Activated CD4-positive, alpha-beta T cell treated with anti-CD3 and anti-CD28 coated beads for 48 hours (primary cell): ENCODE data around the gene TIGD6.
"Not testable (repeated sequence)": the region's sequence is repeated elsewhere in the genome, so short reads cannot be mapped to it uniquely, and the experiment has no call there.

ENCODE experiments used
- DNase-seq: peaks from one replicate; pipeline ENCODE4 v3.0.0-alpha.2; 2020

TIGD6 gene

GRCh38 chr5:150000256-150000989 lies at the start of gene TIGD6, which contains the start of gene HMGXB3:
TIGD6 (minus strand) TSS chr5:150000654; CDS start chr5:149996348, 4,306 bp downstream.
HMGXB3 (plus strand) TSS chr5:150000739; CDS start chr5:150004853, 4,114 bp downstream.
- peak; percentile 93 for DNase-seq

- no peak for DNase-seq
Observed at GRCh38 chr5:150046031-150046430, 45.6 kb upstream of the TIGD6 start.

- no peak for DNase-seq
Observed at GRCh38 chr5:150045549-150045948, 45.1 kb upstream of the TIGD6 start.

DNA sequence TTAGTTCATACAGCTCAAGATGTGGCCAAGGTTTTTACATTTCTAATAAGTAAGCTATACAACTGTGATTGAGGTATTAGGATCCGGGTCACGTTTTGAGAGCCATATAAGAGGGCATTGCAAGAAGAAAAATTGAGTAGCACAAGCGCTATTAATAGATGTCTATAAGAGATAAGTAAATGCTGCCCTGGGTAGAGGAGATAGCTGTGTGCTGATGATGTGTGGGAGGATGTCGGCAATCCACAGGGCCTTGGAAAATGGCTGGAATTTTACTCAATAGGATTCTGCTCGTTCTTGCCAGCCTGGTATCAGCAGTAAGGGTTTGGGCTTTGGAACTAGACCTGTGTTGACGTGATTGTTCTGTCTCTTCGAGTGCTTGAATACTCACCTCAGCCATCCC lies 44.3 kb upstream of the TIGD6 start:
- DNase-seq = no peak

GRCh38 chr5:150044329-150044681 lies 43.9 kb upstream of the TIGD6 start:
- DNase-seq = no peak

DNA sequence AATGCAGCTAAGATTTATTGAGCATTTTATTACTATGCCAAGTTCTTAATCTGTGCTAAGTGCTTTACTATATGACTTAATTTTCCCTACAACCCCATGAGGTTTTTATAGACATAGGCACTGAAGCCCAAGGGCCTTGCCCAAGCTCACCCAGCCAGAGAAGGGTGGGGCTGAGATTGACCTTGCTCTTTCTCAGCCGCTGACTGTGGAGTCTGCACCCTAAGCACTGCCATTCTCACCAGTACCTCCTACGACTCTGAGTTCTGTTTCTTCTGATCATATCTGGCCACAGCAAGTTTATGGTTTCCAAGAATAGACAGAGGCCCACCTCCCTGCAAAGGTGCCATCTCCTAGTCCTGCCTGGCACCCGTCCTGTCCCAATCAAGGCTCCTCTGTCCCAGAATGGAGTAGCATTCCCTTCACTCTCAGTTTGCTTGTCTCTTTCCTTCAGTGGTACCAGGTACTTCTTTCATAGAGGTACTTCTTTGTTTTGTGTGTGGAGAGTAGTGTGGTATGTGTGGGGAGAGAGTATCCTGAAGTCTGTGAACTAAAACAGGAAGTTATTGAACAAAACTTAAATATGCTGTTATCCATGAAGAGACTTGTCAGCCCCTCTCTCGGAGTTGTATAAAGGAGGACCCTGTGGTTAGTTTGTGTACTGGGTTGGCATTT lies 43.3 kb upstream of the TIGD6 start:
- DNase-seq = no peak

- DNase-seq = no peak
Observed at GRCh38 chr5:150042459-150042858, 42.0 kb upstream of the TIGD6 start.

DNA sequence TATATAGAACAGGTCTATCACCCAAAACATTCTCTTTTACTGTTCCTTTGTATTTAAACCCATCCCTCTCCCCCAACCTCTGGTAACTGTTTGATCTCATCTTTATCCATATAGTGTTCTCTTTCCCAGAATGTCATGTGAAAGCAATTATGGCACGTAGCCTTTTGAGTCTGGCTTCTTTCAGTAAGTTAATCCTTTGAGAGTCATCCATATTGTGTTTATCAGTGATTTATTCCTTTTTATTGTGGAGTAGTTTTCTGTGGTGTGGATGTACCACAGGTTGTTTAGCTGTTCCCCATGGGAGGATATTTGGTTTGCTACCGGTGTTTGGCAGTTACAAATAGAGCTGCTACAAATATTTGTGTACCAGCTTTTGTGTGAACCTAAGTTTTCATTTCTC lies 38.1 kb upstream of the TIGD6 start:
- DNase-seq = no peak

GRCh38 chr5:150036513-150036912 lies 36.1 kb upstream of the TIGD6 start:
- DNase-seq = no peak

DNA sequence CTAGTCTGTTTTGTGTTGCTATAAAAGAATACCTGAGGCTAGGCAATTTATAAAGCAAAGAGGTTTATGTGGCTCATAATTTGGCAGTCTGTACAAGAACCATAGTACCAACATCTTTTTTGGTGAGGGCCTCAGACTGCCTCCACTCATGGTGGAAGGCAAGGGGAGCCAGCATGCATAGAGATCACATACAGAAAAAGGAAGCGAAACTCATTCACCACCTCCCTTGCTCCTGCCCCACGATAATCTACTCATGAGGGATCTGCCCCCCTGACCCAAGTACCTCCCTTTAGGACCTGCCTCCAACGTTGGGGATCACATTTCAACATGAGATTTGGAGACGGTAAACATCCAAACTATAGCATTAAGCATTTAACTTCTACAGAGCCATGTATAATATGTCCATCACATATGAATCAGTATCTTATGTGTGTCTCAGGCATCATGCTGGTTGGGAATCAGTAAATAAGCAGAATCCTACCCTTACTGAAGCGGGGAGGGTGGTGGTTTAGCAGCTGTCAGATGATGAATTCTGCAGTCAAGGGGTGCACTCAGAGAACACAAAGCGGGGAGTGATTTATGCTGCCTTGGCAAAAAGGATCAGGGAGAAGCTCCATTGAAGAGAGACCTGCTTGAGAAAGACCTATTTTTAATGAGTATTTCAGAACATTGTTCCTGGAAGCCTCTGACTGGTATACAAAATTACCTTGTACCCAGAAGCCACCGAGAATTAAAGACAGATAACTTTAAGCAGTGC lies 34.9 kb upstream of the TIGD6 start:
- DNase-seq = no peak

DNA sequence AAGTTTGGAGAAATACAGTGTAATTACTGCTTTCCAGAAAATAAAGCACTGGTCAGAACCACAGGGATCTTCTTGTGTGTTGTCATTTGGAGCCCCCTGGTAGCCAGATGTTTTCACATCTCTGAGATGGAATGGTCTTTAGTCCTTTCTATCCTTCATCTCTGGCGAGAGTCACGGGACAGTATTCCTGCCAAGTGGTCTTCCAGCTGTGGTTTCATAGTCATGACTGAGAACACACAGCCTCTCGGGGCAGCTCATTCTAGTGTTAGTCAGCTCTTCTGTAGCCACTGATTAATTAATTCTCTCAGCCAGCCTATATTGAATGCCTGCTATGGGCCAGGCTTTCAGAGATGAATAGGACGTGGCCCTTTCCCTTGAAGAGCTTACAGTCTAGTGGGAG lies 34.2 kb upstream of the TIGD6 start:
- DNase-seq = no peak

GRCh38 chr5:150033334-150033733 lies 32.9 kb upstream of the TIGD6 start:
- DNase-seq = no peak

DNA sequence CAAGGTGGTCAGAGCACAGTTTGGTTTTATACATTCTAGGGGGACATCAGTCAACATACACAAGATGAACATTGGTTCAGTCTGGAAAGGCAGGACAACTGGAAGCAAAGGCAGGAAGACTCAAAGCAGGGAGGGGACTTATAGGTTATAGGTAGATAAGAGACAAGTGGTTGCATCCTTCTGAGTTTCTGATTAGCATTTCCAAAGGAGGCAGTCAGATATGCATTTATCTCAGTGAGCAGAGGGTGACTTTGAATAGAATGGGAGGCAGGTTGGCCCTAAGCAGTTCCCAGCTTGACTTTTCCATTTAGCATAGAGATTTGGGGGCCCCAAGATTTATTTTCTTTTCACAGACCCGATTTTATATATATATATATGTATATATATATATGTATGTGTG lies 27.6 kb upstream of the TIGD6 start:
- DNase-seq = not testable (repeated sequence)

DNA sequence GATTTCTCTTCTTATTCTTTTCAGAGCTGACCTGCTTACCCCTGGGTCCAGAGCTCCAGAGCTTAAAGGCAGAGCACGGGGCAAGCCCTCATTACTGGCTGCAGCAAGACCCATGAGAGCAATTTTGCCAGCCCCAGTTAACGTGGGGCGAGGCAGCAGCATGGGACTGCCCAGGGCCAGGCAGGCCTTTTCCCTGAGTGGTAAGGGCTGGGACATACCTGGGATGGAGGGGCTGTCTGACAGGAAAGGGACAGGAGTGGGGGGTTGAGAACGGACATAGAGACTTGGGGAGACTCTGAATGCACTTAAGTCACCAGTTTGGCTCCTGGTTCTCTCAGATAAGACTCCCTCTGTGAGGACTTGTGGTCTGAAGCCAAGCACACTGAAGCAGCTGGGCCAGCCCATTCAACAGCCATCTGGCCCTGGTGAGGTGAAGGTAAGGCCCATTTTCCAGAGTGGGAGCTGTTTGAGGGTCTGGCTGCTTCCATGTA lies 26.3 kb upstream of the TIGD6 start:
- DNase-seq = no peak

DNA sequence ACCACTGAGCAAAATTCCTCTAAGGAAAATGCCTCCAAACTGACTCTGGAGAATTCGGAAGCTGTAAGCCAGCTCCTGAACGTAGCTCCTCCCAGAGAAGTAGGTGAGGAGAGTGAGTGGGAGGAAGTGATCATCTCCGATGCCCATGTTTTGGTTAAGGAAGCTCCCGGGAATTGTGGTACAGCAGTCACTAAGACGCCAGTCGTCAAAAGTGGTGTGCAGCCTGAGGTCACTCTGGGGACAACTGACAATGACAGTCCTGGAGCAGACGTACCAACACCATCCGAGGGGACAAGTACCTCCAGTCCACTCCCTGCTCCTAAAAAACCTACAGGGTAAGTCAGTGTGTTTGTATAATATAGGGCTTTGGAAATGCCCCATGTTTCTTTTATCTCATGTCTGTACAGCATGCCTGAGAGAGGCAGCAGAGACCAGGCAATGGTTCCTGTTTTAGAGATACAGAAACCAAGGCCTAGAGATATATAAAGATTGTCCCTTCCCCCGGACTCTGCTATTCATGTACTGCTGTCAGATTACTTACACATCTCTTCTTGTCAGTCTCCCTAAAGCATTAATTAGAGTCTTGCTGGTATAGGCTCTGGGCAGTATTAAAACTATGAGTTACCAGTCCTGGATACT lies 24.0 kb upstream of the TIGD6 start:
- no peak for DNase-seq

- no peak for DNase-seq
Observed at GRCh38 chr5:150023136-150023535, 22.7 kb upstream of the TIGD6 start.

DNA sequence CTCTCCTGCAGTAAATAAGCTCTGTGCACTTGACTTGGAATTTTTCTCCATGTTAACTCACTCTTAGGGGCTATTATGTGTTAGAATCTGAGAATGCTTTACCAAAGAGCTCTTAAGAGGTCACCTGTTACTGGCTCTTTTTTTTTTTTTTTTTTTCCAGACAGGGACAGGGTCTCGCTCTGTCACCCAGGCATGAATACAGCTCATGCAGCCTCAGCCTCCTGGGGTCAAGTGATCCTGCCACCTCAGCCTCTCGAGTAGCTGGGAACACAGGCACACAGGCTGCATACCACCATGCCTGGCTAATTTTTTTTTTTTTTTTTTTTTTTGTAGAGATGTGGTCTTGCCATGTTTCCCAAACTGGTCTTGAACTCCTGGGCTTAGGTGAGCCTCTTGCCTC lies 22.2 kb upstream of the TIGD6 start:
- no peak for DNase-seq

DNA sequence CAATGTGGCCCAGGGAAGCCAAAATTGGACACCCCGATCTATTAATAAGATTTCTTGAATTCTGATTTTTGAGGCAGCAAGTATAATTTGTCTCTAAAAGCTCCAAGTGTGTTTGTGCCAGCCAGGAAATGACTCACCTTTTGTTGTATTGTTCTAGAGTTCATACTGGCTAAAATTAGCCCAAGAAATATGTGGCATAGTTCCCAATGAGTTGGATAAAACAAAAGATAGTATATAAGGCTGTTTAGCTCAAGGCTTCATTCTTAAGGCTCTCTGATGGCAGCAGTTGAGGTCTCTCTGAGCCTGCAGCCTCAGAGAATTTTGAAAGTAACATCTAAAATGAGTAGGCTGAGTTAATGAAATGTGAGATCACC lies 21.7 kb upstream of the TIGD6 start:
- DNase-seq = no peak

DNA sequence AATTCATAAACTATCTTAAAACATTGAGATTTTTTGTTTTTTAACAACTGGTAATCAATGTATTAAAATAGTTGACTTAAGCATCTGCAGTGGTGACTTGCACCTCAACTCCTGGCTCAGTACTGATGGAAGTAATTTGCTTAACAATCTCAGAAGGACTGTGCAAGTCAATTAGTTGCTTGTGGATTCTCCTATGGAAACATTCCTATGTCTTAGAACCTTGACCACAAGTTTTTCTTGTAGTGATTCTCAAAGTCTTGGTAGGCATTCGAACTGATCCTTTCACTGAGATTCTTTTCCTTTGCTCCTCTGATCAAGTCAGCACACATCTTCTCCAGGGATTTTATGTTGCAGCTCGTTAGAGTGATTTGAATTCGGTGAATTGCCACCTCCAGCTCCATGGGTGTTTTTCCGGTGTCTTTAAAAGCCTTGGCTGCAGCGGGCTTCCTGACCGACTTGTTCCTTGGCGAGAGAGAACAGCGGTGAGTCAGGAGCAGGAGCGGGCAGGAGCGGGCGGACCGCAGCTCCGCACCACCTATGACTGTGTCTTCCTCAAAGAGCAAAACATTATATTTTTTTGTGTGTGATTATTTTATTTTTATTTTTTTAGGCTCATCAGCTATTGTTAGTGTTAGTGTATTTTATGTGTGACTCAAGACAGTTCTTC lies 21.2 kb upstream of the TIGD6 start:
- no peak for DNase-seq

DNA sequence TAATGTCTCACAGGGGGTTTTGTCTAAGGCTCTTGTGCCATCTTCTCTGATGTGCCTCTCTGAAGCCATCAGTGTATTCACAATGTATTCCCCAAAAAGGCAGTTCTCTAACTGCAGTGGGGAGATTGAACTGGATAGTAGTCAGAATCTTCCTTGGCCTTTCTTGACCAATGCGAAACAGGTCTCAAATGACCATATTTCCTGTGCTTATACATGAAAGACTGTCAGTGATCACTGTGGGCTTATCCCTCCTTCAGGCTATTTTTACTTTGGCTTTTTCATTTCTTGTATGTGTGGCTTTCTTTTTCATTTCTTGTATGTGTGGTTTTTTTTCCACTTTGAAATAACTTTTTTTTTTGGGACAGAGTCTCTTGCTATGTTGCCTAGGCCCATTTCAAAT lies 19.8 kb upstream of the TIGD6 start:
- DNase-seq = no peak

DNA sequence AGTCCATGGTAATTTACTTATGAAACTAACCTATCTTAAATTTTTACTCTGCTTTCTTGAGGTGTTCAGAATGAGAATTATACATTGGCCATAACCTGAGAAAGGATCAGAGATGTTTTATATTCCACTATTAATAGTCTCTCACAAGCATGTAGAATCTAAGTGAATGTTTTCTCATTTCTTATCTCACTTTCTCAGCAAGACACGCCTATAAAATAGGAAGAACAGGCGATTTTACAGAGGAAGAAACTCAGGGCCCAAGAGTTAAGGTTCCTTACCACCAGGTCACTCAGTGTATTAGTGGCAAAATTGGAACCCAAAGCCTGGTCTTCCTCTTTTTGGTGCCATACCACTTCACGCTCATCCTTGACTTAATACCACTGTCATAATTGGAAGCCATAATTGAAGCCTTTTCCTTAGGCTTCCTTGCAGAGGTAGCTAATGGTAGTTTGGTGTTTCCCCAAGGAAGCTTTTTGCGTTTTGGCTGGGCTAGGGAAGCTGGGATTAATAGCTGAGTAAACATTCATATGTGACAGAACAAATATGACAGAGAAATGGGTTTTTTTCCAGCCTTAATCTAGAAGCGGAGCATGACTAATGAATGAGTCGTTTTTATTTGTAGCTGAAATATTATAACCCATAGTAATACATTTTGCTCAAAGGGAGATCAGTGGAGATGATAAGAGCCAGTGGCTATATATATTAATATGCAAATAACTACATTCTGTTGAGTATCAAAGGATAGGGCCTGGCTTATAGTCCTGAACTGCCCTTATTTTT lies 17.0 kb upstream of the TIGD6 start:
- no peak for DNase-seq

- no peak for DNase-seq
Observed at GRCh38 chr5:150016537-150016936, 16.1 kb upstream of the TIGD6 start.
